HL-60 (cell line): ENCODE results near the gene TBXAS1.

Experiments used
- CTCF ChIP-seq: IDR thresholded peaks from one replicate; pipeline ENCODE4 v1.5.1; 2011; ENCODE audit warnings: low read length, control low read depth, inconsistent platforms; ENCODE audit not compliant: insufficient read depth
- POLR2AphosphoS5 ChIP-seq: IDR thresholded peaks from 2 replicates; pipeline ENCODE4 v1.6.1; 2012; ENCODE audit warnings: low read depth
- REST ChIP-seq: IDR thresholded peaks from 2 replicates; pipeline ENCODE4 v1.6.1; 2012; ENCODE audit warnings: low read depth; ENCODE audit not compliant: insufficient replicate concordance
- SPI1 ChIP-seq: IDR thresholded peaks from 2 replicates; pipeline ENCODE4 v1.6.1; 2012; ENCODE audit warnings: low read depth, mild to moderate bottlenecking, borderline replicate concordance

GRCh38 chr7:140006600-140006999 lies 177.5 kb downstream of the TBXAS1 start:
- TF ChIP-seq CTCF (no peak), POLR2AphosphoS5 (no peak), SPI1 (no peak), REST (no peak)
